ENCODE results near the gene EVA1C.
"Not testable (repeated sequence)": the region's sequence is repeated elsewhere in the genome, so short reads cannot be mapped to it uniquely, and the experiment has no call there.

DNA sequence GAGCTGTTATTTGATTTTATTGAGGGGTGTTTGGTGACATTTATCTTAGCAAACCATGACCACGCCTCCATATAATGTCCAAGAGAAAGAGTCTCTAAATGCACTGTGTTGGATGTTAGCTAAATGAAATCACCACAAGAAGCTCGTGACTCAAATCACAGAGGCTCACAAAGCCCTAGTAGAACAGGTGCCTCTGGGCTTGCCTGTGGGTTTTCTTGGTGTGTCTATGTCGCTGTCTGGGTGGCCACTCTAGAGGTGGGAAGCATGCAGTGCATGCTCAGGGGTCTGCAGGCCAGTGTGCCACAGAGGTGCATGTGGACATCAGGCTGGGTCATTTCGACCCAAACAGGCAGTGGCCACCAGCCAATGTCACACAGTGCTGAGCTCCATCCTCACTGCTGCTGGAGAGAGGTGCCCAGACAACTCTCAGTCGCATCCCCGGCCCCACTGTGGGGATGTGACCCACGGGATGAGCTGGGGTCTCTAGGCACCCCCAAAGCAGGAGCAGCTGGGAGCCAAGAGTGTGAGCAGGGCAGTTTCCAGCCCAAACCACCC lies 94.0 kb downstream of the EVA1C start:
- not testable (repeated sequence) for TF ChIP-seq POLR2AphosphoS5, CTCF (IDR thresholded peaks at IDR 0.05)

Data from upper lobe of left lung (tissue), 4 donors.